HG02678 (cell line): ENCODE results near the gene PGC.

Experiments used
- ATAC-seq: cut with Tn5 transposase; IDR thresholded peaks from one replicate; pipeline ENCODE4 v1.9.1; 2021; ENCODE audit warnings: mild to moderate bottlenecking, moderate library complexity; ENCODE audit not compliant: unreplicated experiment

The PGC gene

DNA sequence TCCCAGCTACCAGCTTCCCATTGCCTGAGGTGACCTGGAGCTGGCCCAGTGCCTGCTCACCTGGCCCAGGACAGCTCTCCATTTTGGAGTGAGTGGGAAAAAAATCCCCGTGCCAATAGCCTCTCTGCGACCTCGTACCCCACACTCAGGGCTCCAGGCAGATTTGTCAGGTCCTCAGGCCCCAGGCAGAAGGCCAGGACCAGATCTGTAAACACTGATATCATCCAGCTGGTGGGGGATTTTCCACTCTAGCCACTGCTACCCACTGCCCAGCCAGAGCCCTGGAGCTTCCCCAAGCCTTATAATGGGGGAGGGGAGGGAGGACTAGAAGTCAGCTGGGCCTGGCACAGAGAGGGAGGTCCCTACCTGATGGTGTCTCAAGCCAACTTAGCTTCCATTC is 1.3 kb upstream of the PGC start:
- no peak for ATAC-seq

- ATAC-seq: no peak
These were observed 893 bp upstream of the PGC start for GRCh38 chr6:41748102-41748477.

GRCh38 chr6:41746107-41746506 is 1.1 kb downstream of the PGC start:
- ATAC-seq: no peak

GRCh38 chr6:41744236-41744787 is 2.9 kb downstream of the PGC start:
- no peak for ATAC-seq

DNA sequence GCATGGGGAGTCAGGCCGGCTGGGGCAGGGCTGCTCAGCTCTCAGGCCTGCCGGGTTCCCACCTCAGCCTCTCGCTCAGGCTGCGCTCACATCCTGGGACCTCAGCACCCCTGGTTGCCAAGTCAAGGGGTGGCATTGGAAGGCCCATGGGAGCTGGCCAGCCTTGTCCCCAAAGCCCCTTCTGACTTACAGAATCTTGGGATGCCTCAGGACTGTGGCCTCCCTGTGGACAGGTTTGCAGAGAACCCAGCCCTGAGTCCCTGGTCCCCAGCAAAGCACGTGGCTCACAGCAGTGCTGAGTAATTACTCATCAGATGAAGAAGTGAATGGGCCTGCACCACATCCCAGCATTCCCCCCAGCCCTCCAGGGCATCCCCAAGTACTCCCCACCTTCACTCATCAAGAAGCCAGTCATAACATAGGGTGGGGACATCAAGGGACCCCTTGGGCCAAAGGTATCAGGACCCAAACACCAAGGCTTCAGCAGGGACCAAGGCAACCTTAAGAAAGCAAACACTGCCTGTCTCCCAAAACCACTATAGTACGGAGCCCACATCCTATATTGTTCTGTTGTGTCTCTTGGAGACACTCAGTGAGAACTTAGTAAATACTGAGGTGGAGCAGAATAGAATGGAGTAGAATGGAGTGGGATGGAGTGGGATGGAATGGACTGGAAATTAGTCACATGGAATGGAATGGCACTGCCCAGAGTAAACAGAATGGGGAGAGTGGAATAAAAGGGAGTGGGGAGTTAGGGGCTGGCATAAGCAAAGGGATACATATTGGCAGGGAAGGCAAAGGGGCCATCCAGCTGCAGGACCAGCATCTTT is 3.6 kb downstream of the PGC start:
- no peak for ATAC-seq

DNA sequence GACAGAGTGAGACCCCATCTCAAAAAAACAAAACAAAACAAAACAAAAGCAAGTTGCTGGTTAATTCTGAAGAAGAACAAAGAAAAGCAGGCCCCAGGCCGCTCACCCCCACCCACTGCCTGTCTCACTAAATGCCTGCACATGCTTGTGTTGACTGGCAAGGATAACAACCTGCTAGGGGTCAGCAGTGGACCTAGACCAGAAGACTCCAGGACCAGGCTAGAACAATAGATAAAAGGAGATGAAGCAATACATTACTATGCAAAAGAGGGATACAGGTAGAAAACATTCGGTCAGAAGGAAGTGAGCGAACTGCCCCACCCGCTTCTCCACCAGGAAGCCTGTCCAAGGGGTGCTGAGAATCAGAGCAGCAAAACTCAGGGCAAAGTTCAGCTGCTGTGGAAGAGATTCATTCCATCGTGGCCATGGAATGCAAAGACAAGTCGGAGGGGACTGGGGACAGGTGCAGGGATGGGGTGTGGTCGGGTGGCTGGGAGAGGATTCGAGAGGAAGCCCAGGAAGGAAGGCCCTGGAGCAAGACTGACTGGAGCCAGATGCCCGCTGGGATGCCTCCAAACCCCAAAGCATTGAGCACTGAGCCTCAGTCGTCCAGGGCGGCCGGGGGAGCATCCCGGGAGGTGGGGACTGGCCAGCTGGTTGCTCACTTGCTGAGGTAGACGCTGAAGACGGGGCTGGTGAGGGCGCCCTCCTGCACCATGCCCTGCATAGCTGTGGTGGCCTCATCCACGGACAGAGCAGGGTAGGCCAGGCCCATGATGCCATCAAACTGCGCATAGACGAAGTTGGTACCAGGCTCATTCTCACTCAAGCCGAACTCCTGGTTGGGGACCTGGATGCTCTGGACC is 5.3 kb downstream of the PGC start:
- no peak for ATAC-seq

GRCh38 chr6:41740366-41741162 is 6.6 kb downstream of the PGC start:
- no peak for ATAC-seq

DNA sequence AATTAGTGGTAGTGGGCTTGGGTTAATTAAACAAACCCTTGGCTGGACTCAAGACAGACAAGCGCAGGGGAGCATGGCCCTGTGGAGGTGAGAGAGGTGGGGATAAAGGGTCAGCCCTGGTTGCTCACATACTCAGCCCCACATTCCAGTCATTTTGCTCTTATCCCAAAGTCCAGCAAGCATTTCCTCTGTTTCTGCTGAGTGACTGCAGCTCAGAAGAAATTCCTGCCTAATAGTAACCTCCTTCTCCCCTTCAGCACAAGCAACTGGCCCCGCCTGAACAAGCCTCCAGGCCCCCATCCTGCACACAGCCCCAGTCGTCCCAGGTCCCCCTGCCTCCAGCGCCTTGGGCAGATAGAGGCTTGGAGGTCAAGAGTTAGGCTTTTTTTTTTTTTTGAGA is 8.2 kb downstream of the PGC start:
- no peak for ATAC-seq

DNA sequence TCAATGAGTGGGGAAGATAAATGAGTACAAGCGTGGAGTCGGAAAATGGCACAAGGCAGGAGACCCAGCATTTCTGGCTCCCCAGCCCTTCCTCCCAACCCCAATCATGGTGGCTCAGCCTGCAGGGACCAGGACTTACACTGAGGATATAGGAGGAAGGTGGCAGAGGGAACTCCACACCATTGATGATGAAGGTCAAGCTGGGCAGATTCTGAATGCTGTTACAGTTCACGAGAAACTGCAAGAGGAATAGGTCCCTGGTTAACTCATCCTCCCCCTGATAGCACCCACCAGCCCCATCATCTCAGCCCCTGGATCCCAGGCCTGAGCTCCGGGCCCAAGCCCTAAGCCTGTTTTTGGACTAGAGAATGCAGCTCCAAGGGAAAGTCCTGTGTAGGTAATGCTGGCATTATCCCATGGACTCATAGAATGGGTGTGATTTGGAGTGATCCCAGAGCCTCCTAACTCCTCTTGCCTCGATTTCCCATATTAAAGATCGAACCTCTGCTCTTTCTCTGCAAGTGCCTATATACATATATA is 9.5 kb downstream of the PGC start:
- ATAC-seq: no peak

GRCh38 chr6:41736800-41737555 is 10.2 kb downstream of the PGC start:
- no peak for ATAC-seq

GRCh38 chr6:41736186-41736733 is 10.9 kb downstream of the PGC start:
- no peak for ATAC-seq

DNA sequence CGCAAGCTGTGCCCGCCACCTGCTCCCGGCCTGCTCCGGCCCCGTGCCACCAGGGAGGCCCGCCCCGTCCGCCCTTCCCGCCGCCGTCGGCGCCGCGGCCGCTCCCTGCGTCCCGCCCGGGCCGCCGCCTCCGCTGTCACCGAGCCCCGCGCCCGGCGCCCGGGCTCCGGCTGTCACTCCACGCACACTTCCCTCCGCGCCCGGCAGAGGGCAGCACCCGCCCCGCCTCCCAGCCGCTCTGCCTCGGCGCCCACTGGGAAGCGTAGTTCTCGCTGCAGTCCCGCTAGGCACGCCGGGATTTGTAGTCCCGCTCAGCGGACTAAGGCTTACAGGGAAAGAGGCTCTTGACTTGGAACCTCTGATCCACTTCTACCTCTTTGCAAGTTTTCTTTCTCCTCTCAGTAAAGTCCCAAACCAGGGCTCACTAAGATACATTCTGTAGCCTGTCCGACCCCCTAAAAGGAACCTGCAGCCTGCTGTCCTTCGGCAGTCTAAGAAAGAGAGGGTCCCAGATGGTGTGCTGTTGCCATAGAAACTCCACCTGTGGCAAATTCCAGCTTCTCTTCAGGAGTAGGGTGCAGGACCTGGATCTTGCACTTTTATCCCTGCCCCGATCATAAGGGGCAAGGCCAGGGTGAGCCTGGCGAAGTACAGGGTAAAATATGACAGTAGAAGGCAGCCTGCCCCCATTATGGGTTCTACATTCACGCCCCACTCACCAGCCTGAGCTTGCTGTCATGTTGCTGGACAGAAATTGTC is 11.6 kb downstream of the PGC start, which contains the start of gene TFEB:
Gene TFEB, minus strand, starts transcription at position 182 of the 759 bp plus-strand sequence. CDS start 44,395 bp downstream, outside the sequence.
- ATAC-seq: peak; percentile 51

- ATAC-seq: peak; percentile 26
These were observed 12.4 kb downstream of the PGC start for GRCh38 chr6:41734666-41735426.

GRCh38 chr6:41733707-41734665 is 13.2 kb downstream of the PGC start:
- peak; percentile 52 for ATAC-seq

- no peak for ATAC-seq
These were observed 13.9 kb downstream of the PGC start for GRCh38 chr6:41733360-41733706.

- peak; percentile 37 for ATAC-seq
These were observed 14.4 kb downstream of the PGC start for GRCh38 chr6:41732591-41733359.
